ENCODE measurements around the gene NECTIN1. TPM values are rescaled to one million over a fixed set of nuclear protein-coding genes. Genes with fewer than 3 reads are reported as not detected.

The NECTIN1 gene
- total RNA-seq, 1 donor = 5.8 TPM

DNA sequence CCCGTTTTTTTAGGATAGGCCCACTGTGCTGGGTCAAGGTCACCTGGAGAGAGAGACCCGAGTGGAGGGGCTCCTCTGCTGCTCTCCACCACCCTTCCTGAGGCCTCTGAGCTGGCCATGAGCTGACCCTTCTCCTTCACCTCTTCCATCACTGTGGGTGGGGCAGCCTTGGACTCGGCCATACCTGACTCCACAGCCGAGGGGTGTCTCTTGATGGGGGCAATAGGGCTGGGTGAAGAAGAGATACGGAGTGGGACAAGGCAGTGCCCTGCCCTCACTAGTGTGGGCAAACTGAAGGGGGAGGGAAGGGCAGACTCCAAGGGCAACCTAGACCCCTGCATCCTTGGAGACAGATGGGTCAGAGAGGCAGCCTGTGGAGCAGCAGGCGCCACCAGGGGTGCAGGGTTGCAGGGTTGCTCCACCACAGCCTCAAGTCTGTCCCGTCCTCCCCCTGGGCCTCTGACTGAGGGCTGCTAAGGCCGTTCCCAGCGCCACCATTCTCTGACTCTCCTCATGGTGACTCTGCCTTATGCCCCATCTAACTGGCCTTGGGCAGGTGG, 20.1 kb upstream of the NECTIN1 start:
- Histone ChIP-seq H3K79me2 (ENCODE audit: insufficient read depth, low read length) (no peaks in the 10 kb centered on the region), H3K4me1 (ENCODE audit: insufficient read depth, low read length) (peaks cover 5% of the 10 kb centered on the region), H3K4me3 (ENCODE audit: insufficient read depth, low read length) (no peak overlapping the region), H2AFZ (ENCODE audit: low read length) (no peak overlapping the region), H3K27me3 (ENCODE audit: insufficient read depth, low read length) (peaks cover 16% of the 10 kb centered on the region), H4K20me1 (ENCODE audit: insufficient read depth, low read length) (no peaks in the 10 kb centered on the region), H3K9me3 (ENCODE audit: low read depth, low read length) (no peaks in the 10 kb centered on the region), H3K27ac (ENCODE audit: low read depth, low read length) (no peak overlapping the region), H3K36me3 (ENCODE audit: insufficient read depth, low read length) (no peaks in the 10 kb centered on the region), H3K4me2 (ENCODE audit: insufficient read depth, low read length) (no peak overlapping the region)
- TF ChIP-seq, protein P1, sequence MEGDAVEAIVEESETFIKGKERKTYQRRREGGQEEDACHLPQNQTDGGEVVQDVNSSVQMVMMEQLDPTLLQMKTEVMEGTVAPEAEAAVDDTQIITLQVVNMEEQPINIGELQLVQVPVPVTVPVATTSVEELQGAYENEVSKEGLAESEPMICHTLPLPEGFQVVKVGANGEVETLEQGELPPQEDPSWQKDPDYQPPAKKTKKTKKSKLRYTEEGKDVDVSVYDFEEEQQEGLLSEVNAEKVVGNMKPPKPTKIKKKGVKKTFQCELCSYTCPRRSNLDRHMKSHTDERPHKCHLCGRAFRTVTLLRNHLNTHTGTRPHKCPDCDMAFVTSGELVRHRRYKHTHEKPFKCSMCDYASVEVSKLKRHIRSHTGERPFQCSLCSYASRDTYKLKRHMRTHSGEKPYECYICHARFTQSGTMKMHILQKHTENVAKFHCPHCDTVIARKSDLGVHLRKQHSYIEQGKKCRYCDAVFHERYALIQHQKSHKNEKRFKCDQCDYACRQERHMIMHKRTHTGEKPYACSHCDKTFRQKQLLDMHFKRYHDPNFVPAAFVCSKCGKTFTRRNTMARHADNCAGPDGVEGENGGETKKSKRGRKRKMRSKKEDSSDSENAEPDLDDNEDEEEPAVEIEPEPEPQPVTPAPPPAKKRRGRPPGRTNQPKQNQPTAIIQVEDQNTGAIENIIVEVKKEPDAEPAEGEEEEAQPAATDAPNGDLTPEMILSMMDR (IDR thresholded peaks at IDR 0.05; ENCODE audit: extremely low read depth, low read depth, low read length) = no peak
- DNase-seq (ENCODE audit: insufficient read length, low spot score, missing footprints) = peak; percentile 50

DNA sequence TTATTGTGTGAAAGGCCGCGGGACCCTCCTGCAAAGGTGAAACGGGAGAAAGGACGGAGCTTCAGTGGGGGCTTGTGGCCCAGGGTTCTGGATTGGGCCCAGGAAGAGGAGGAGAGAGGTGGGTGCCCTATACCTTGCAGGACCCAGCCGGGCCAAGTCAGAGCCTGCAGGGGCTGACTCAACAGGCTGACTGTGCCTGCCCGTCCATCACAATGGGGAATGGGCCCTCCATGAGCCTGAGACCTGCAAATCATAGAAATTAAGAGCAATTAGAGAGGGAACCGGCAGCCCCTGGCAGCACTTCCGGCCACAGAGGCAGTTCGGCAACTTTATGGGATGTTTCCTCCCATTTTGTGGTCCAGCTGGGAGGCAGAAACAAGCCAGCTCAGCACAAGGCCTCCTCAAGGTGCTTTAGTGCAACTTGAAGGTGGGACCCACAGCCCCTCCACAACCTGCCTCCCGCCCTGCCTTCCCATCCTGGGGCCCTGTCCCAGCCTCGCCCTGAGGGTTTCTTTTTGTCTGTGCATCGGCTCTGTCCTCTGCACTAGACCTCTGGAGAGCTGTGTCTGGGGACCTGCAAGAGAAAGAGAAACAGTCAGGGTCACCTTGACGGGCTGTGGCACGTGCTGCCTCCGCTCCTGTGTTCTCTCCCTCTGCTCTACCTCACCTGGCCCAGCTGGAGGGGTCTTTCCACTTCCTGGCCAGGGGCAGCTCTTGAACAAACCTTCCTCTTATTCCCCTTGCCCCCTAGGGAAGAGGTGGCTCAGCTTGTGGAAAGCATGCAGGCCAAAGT, 19.1 kb upstream of the NECTIN1 start:
- H3K4me2 ChIP-seq (ENCODE audit: insufficient read depth, low read length) = no peak overlapping the region
- no peaks in the 10 kb centered on the region for H4K20me1 ChIP-seq (ENCODE audit: insufficient read depth, low read length)
- TF ChIP-seq, protein P1 (IDR thresholded peaks at IDR 0.05; ENCODE audit: extremely low read depth, low read depth, low read length) = no peak
- no peak overlapping the region for H3K4me3 ChIP-seq (ENCODE audit: insufficient read depth, low read length)
- peaks cover 16% of the 10 kb centered on the region for H3K27me3 ChIP-seq (ENCODE audit: insufficient read depth, low read length)
- peaks cover 2% of the 10 kb centered on the region for H3K4me1 ChIP-seq (ENCODE audit: insufficient read depth, low read length)
- H3K79me2 ChIP-seq (ENCODE audit: insufficient read depth, low read length) = no peaks in the 10 kb centered on the region
- DNase-seq (ENCODE audit: insufficient read length, low spot score, missing footprints) = peak; percentile 80
- no peaks in the 10 kb centered on the region for H3K9me3 ChIP-seq (ENCODE audit: low read depth, low read length)
- H3K36me3 ChIP-seq (ENCODE audit: insufficient read depth, low read length) = no peaks in the 10 kb centered on the region
- H3K27ac ChIP-seq (ENCODE audit: low read depth, low read length) = no peak overlapping the region
- H2AFZ ChIP-seq (ENCODE audit: low read length) = no peak overlapping the region

DNA sequence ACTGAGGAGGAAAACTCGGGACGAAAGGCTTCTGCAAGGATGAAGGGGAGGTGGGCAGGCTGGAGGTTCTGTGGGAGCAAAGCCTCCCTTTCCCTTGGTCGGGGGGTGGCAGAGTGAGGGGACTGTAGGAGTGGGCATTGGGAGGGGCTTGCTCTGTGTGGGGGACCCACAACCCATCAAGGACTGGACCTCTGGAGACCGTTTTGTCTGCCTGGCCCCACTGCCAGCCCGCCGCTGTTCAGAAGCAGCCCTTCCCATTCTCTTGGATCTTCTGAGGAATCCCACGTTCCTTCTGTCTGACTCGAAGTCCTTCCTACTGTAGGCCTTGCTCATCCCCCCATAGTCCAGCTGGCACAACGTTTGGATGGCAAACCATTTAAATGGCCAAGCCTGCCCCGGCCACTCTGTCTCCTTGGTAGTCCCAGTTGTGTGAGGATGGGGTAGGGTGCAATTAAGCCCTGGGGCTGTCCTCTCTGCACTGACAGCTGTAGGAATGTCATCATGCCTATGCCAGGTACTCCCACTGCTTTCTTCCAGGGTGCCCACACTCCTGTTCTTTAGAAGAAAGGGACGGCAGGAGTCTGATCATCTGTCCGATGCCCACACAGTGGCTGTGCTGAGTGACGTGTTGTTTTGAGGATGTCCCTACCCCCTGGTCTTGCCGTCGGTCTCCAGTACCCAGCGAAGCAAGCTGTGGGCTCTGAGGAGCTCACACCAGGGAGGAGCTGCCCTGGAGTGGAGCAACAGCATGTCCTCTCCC, 17.0 kb upstream of the NECTIN1 start:
- TF ChIP-seq, protein P1 (IDR thresholded peaks at IDR 0.05; ENCODE audit: extremely low read depth, low read depth, low read length) = no peak
- no peak overlapping the region for H2AFZ ChIP-seq (ENCODE audit: low read length)
- H3K79me2 ChIP-seq (ENCODE audit: insufficient read depth, low read length) = no peaks in the 10 kb centered on the region
- no peak overlapping the region for H3K4me2 ChIP-seq (ENCODE audit: insufficient read depth, low read length)
- H3K27ac ChIP-seq (ENCODE audit: low read depth, low read length) = no peak overlapping the region
- H3K4me3 ChIP-seq (ENCODE audit: insufficient read depth, low read length) = no peak overlapping the region
- no peaks in the 10 kb centered on the region for H3K4me1 ChIP-seq (ENCODE audit: insufficient read depth, low read length)
- H3K36me3 ChIP-seq (ENCODE audit: insufficient read depth, low read length) = no peaks in the 10 kb centered on the region
- peak; percentile 61 for DNase-seq (ENCODE audit: insufficient read length, low spot score, missing footprints)
- H3K9me3 ChIP-seq (ENCODE audit: low read depth, low read length) = no peaks in the 10 kb centered on the region
- peaks cover 32% of the 10 kb centered on the region for H3K27me3 ChIP-seq (ENCODE audit: insufficient read depth, low read length)
- H4K20me1 ChIP-seq (ENCODE audit: insufficient read depth, low read length) = no peaks in the 10 kb centered on the region

DNA sequence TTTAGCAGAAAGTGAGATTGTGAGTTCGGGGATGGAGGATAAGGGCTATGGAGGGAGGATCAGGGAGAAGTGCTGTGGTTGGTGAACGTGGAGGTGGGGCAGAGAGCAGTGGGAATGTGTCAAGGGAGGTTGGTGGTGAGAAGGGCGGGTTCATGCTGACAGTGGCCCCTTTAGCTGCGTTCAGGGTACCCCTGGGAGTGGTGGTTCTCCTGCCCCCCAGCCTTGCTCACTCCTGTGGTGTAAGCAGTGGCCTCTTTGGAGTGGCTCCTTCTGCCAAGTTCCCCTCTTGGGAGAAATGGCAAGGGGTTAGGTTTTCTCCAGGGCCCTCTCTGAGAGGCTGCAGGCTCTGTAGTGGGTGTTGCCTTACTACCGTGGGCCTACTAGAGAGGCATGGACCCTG, 16.1 kb upstream of the NECTIN1 start:
- DNase-seq (ENCODE audit: insufficient read length, low spot score, missing footprints) = peak; percentile 48
- Histone ChIP-seq H3K4me1 (ENCODE audit: insufficient read depth, low read length) (no peaks in the 10 kb centered on the region), H3K9me3 (ENCODE audit: low read depth, low read length) (no peaks in the 10 kb centered on the region), H4K20me1 (ENCODE audit: insufficient read depth, low read length) (no peaks in the 10 kb centered on the region), H3K36me3 (ENCODE audit: insufficient read depth, low read length) (no peaks in the 10 kb centered on the region), H3K27me3 (ENCODE audit: insufficient read depth, low read length) (peaks cover 41% of the 10 kb centered on the region), H3K79me2 (ENCODE audit: insufficient read depth, low read length) (no peaks in the 10 kb centered on the region), H3K4me2 (ENCODE audit: insufficient read depth, low read length) (no peak overlapping the region), H2AFZ (ENCODE audit: low read length) (no peak overlapping the region), H3K27ac (ENCODE audit: low read depth, low read length) (no peak overlapping the region), H3K4me3 (ENCODE audit: insufficient read depth, low read length) (no peak overlapping the region)
- TF ChIP-seq, protein P1 (IDR thresholded peaks at IDR 0.05; ENCODE audit: extremely low read depth, low read depth, low read length) = no peak
